Measurements from ENCODE around the gene CD8B2.

CD8B2 gene

GRCh38 chr2:106537791-106538191, 50.6 kb downstream of the CD8B2 start:
- TF ChIP-seq CTCF (IDR thresholded peaks at IDR 0.05): no peak
- H3K36me3 Mint-ChIP-seq (ENCODE audit: low read depth): no peaks in the 10 kb centered on the region
- no peak for DNase-seq
- H3K9me3 Mint-ChIP-seq: no peaks in the 10 kb centered on the region
- peaks cover 24% of the 10 kb centered on the region for H3K4me1 Mint-ChIP-seq
- no peak overlapping the region for H3K27ac Mint-ChIP-seq
- no peaks in the 10 kb centered on the region for H3K27me3 Mint-ChIP-seq (ENCODE audit: low read depth, poor library complexity)
- no peak overlapping the region for H3K4me3 Mint-ChIP-seq

GRCh38 chr2:106540886-106541285, 53.7 kb downstream of the CD8B2 start:
- no peak overlapping the region for H3K27ac Mint-ChIP-seq
- DNase-seq: no peak
- H3K36me3 Mint-ChIP-seq (ENCODE audit: low read depth): no peaks in the 10 kb centered on the region
- H3K9me3 Mint-ChIP-seq: no peaks in the 10 kb centered on the region
- no peak overlapping the region for H3K4me3 Mint-ChIP-seq
- H3K27me3 Mint-ChIP-seq (ENCODE audit: low read depth, poor library complexity): no peaks in the 10 kb centered on the region
- no peak for TF ChIP-seq CTCF (IDR thresholded peaks at IDR 0.05)
- H3K4me1 Mint-ChIP-seq: no peaks in the 10 kb centered on the region

GRCh38 chr2:106541333-106541732, 54.2 kb downstream of the CD8B2 start:
- Mint-ChIP-seq H3K27ac (no peak overlapping the region), H3K36me3 (ENCODE audit: low read depth) (no peaks in the 10 kb centered on the region), H3K4me1 (no peaks in the 10 kb centered on the region), H3K27me3 (ENCODE audit: low read depth, poor library complexity) (no peaks in the 10 kb centered on the region), H3K4me3 (no peak overlapping the region), H3K9me3 (no peaks in the 10 kb centered on the region)
- TF ChIP-seq CTCF (IDR thresholded peaks at IDR 0.05): no peak
- DNase-seq: no peak

- no peaks in the 10 kb centered on the region for H3K9me3 Mint-ChIP-seq
- TF ChIP-seq CTCF (IDR thresholded peaks at IDR 0.05): peak; percentile 94
Measured at GRCh38 chr2:106542746-106543359, 55.7 kb downstream of the CD8B2 start.

GRCh38 chr2:106545007-106545406, 57.8 kb downstream of the CD8B2 start:
- Mint-ChIP-seq H3K9me3 (no peaks in the 10 kb centered on the region), H3K27ac (no peak overlapping the region), H3K36me3 (ENCODE audit: low read depth) (no peaks in the 10 kb centered on the region), H3K4me3 (no peak overlapping the region), H3K27me3 (ENCODE audit: low read depth, poor library complexity) (no peaks in the 10 kb centered on the region), H3K4me1 (peaks cover 7% of the 10 kb centered on the region)
- no peak for DNase-seq
- TF ChIP-seq CTCF (IDR thresholded peaks at IDR 0.05): no peak

More at GRCh38 chr2:106542746-106543359, 55.7 kb downstream of the CD8B2 start:
- Mint-ChIP-seq H3K27ac (no peak overlapping the region), H3K36me3 (ENCODE audit: low read depth) (no peaks in the 10 kb centered on the region), H3K27me3 (ENCODE audit: low read depth, poor library complexity) (no peaks in the 10 kb centered on the region), H3K4me1 (peaks cover 7% of the 10 kb centered on the region), H3K4me3 (peak overlapping the region; percentile 81)
- DNase-seq: peak; percentile 88

- Mint-ChIP-seq H3K4me3 (no peak overlapping the region), H3K4me1 (peaks cover 11% of the 10 kb centered on the region), H3K9me3 (no peaks in the 10 kb centered on the region), H3K27me3 (ENCODE audit: low read depth, poor library complexity) (no peaks in the 10 kb centered on the region), H3K36me3 (ENCODE audit: low read depth) (no peaks in the 10 kb centered on the region), H3K27ac (no peak overlapping the region)
- no peak for DNase-seq
- no peak for TF ChIP-seq CTCF (IDR thresholded peaks at IDR 0.05)
Measured at GRCh38 chr2:106546391-106546990, 59.3 kb downstream of the CD8B2 start.
